Astrocyte of the hippocampus (primary cell): ENCODE measurements around the gene RERE.

Experiments
- DNase-seq: peaks from one replicate; pipeline ENCODE4 v3.0.0; 2011; ENCODE audit warnings: low read depth, low spot score

RERE gene

DNA sequence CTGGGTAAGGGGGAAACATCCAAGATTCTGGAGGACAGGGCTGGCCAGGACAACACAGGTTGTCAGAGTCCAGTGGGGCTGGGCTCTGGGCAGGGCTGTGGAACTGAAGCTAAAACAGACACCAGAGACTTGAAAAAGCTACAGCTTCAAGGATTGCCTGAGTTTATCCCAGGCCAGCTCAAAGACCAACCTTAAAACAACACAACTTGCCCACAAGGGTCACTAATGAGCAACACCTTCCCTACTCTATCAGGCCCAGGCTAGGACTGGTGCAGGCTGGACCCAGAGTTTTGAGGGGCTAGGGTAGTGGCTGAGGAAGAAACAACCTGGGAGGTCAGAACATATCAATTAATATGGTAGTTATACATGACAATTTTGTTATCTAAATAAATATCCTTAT, 338.9 kb downstream of the RERE start:
- no peak for DNase-seq

DNA sequence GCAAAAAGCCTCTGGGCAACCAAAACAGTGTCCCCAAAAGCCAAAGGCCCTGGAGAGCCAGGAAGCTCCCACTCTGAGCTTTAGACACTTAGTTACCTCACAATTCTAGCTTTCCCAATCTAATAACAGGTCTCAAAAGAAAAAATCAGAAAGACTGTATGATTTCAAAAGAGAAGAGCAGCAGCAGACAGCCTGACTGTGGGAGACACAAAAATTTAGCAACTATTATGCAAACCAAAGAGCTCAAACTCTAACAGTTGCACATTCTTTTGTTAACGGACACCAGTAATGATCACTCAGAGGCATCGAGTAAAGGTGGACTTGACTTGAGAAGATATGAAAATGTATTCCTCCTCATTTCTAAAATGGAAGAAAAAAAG, 339.5 kb downstream of the RERE start:
- no peak for DNase-seq

GRCh38 chr1:8477166-8477982, 340.1 kb downstream of the RERE start:
- DNase-seq = peak; percentile 60

- DNase-seq = no peak
These were observed 341.4 kb downstream of the RERE start for GRCh38 chr1:8476006-8476405.

- no peak for DNase-seq
These were observed 343.1 kb downstream of the RERE start for GRCh38 chr1:8474369-8474768.

- no peak for DNase-seq
These were observed 343.5 kb downstream of the RERE start for GRCh38 chr1:8473891-8474300.

DNA sequence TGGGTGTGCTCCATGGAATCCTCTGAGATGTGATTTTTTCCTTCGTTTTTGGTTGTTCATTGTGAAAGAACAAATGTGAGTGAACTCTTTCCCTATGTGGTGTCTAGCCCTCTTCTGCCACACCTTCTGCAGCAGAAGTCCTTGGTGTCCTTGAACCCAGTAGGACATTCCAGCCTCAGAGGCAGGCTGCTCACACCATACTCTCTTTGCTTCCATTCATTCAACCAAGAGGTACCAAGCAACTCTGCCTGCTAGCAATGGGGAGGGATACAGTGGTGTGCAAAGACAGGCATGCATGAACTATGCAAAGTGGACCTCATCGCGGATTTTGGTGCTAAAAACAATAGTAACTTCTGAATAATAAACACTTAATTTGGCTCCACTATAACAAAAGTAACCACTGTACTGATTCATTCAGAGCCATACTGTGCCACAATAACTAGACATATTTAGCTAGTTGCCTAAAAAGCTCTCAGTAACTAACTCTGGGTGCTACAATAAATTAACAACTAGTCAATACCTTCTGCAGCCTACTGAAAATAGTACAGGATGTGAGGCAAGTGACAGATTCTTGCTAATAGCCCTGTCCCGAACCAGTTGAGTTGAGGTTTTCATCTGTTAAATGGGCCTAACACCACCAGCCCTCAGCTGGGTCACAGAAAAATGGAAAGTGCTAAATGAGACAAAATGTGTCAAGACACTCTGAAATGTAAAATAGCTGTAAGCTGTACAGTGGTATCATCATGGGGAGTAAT, 344.1 kb downstream of the RERE start:
- no peak for DNase-seq

- no peak for DNase-seq
These were observed 344.8 kb downstream of the RERE start for GRCh38 chr1:8472668-8473067.

- DNase-seq = no peak
These were observed 346.0 kb downstream of the RERE start for GRCh38 chr1:8471451-8471850.

GRCh38 chr1:8468751-8469150, 348.7 kb downstream of the RERE start:
- no peak for DNase-seq

DNA sequence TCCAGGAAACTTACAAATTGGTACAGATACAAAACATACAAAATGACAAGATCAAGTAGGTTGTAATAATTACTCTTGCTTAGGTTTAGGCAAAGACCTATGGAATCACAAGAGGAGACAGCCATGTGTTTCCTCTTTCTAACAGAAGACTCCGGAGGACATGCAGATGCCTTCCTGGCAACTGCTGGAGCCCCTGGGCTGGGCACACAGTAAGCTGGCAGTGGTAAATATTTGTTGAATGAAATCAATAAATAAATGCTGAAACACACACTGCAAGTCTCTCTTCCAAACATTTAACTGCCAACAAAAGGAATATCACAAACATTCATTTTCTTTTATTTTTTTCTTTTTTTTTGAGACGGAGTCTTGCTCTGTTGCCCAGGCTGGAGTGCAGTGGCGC, 350.1 kb downstream of the RERE start:
- no peak for DNase-seq

DNA sequence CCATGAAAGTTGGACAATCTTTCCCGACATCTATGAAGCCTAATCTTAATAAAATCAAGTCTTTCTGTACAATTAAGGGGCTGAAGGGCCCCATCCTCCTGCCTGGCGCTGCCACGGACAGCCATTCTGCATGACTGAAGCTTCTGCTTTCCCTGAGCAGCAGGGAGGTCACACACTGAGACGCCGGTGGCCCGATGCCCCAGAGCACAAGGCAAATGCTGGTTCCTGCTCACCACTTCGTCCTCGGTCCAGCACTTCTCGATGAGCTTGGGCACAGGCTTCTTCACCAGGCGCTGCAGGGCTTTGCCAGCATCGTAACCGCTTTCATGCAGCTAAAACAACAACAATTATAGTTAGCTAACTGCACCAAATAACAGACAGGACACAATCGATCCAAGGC, 351.7 kb downstream of the RERE start:
- no peak for DNase-seq

DNA sequence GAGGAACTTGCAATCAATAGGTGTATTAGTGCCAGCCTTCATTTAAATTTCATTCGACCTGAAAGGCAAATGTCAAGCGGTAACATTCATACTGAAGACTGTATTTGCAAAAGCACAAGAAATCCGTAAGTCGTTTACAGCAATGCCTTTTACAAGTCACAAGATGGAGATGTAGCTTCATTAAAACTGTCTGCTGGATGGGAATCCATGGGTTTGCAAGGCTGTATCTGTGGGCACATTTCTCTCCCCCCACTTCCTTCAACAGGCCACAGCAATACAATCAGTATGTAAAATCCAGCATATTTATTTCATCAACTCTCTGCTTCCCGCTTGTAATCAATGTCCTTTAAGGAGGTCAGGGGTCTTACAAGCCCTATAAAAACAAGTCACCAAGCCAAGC, 352.4 kb downstream of the RERE start:
- no peak for DNase-seq

DNA sequence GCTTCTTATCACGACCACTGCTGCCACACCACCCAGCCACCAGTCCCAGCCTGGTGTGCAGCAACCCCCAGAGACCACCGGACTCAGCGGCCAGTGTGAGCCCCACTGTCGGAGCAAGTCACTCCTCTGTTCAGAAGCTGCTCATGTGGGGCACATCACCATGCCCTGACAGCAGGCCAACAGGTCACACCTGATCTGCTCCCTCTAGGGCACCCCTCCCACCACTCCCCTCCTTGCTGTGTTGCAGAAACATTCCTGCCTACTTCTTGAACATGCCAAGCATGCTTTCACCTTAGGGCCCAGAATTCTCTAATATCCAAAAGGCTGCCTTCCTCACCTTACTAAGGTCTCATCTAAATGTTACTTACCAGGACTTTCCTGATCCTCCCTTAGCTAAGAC, 353.1 kb downstream of the RERE start:
- no peak for DNase-seq

- DNase-seq = peak; percentile 69
These were observed 354.1 kb downstream of the RERE start for GRCh38 chr1:8463144-8463927.

GRCh38 chr1:8462371-8462892, 355.0 kb downstream of the RERE start:
- no peak for DNase-seq

DNA sequence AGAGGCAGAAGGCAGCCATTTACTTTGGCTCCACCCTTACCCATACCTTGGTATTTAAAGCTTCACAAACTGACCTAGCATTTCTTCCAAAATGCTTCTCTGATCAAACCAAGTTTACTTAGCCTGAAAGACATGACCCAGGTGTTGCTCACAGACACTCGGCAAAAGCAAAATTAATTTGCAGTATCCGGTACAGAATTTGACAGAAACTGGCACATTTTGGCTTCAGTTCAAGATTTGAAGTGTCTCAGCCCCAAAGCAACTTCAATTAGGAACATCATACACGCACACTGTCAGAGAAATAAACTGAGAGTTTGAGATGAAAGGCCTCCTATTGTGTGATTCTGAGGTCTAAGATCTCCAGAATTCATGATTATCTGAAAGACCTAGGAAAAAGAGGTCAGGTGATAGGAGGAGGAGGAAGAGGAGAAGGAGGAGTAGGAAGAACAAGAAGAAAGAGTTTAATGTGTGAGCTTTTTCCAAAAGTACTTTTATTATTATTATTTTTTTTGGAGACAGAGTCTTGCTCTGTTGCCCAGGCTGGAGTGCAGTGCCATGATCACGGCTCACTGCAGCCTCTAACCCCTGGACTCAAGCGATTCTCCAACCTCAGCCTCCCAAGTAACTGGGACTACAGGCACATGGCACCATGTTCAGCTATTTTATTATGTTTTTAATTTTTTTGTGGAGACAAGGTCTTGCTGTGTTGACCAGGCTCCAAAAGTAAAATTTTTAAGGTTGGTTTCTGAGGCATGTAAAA, 355.9 kb downstream of the RERE start:
- DNase-seq = no peak

GRCh38 chr1:8460784-8461183, 356.7 kb downstream of the RERE start:
- no peak for DNase-seq

DNA sequence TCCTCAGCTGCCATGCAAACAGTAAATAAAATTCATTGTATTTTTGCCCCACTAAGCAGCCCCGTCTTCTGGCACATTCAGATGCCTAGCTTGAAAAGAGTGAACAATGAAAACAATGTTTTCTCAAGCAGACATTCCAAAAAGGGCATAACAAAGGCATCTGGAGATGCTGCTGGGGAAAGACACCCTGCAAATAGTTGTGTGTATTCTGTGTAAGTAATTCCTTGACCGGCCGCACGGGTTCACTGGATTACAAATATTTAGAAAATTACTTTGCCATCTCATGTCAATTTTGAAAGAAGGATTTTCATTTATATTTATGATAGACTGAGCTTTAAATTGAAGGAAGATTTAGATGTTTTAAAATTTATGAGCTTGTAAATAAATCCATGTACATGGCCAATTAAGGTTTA, 357.3 kb downstream of the RERE start:
- DNase-seq = peak; percentile 45

- DNase-seq = no peak
These were observed 358.8 kb downstream of the RERE start for GRCh38 chr1:8458607-8459006.

GRCh38 chr1:8457760-8458381, 359.6 kb downstream of the RERE start:
- no peak for DNase-seq
